Peyer's patch (tissue), 4 donors: Measurements from ENCODE around the gene ADRA2C. TPM values are rescaled to one million over a fixed set of nuclear protein-coding genes. Genes with fewer than 3 reads are reported as not detected.

Experiments used
- DNase-seq, 3 donors: peaks; one replicate each; pipeline ENCODE4 v3.0.0-alpha.2; 2017 to 2019
- H3K27ac ChIP-seq, 4 donors: fragments of 200-600 bp; sonication (generic); one replicate each; pipeline ENCODE4 v1.5.1; 2016 to 2019
- H3K27me3 ChIP-seq, 2 donors: fragments of 200-600 bp; sonication (generic); one replicate each; pipeline ENCODE4 v1.5.1; 2019
- H3K36me3 ChIP-seq, 3 donors: fragments of 200-600 bp; sonication (generic); one replicate each; pipeline ENCODE4 v1.5.1; 2016 to 2019
- H3K4me1 ChIP-seq, 4 donors: fragments of 200-600 bp; sonication (generic); one replicate each; pipeline ENCODE4 v1.5.1; 2016 to 2019
- H3K4me3 ChIP-seq, 4 donors: fragments of 200-600 bp; sonication (generic); 1 replicate in 3 of 4; 2 replicates in 1 of 4; pipeline ENCODE4 v1.5.1; 2016 to 2019; ENCODE audit warnings: mild to moderate bottlenecking in 1 of 4
- H3K9me3 ChIP-seq, 4 donors: fragments of 200-600 bp; sonication (generic); one replicate each; pipeline ENCODE4 v1.5.1; 2016 to 2019; ENCODE audit warnings: mild to moderate bottlenecking in 1 of 4
- POLR2A ChIP-seq, 2 donors: fragments of 450-650 bp; IDR thresholded peaks; one replicate each; pipeline ENCODE4 v1.5.1; 2017; ENCODE audit warnings: antibody characterized with exemption in 2 of 2, mild to moderate bottlenecking in 2 of 2, moderate library complexity in 2 of 2
- total RNA-seq, 4 donors: library from RNA; depleted of rRNA; stranded (reverse); fragments of >200 nt; gene quantifications; one replicate each; pipeline ENCODE4 v1.1.0, GENCODE V29; 2016
- TF ChIP-seq, protein P1 (sequence below), 6 experiments: fragments of 450-650 bp in 4 of 6; fragments of 200-600 bp in 2 of 6; sonication (generic) in 1 of 6; IDR thresholded peaks; one replicate each; pipeline ENCODE4 v1.5.1; 2017 to 2019; ENCODE audit warnings: antibody characterized with exemption in 6 of 6, mild to moderate bottlenecking in 3 of 6, moderate library complexity in 1 of 6

The ADRA2C gene
- total RNA-seq, 4 donors from 2014 or later: 0.76 to 5.0 (median 2.9) TPM

- no peaks in the 10 kb centered on the region for H3K36me3 ChIP-seq
- no peak for DNase-seq
- H3K4me3 ChIP-seq: no peak overlapping the region
- TF ChIP-seq, protein P1, sequence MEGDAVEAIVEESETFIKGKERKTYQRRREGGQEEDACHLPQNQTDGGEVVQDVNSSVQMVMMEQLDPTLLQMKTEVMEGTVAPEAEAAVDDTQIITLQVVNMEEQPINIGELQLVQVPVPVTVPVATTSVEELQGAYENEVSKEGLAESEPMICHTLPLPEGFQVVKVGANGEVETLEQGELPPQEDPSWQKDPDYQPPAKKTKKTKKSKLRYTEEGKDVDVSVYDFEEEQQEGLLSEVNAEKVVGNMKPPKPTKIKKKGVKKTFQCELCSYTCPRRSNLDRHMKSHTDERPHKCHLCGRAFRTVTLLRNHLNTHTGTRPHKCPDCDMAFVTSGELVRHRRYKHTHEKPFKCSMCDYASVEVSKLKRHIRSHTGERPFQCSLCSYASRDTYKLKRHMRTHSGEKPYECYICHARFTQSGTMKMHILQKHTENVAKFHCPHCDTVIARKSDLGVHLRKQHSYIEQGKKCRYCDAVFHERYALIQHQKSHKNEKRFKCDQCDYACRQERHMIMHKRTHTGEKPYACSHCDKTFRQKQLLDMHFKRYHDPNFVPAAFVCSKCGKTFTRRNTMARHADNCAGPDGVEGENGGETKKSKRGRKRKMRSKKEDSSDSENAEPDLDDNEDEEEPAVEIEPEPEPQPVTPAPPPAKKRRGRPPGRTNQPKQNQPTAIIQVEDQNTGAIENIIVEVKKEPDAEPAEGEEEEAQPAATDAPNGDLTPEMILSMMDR (IDR thresholded peaks at IDR 0.05): no peak
- TF ChIP-seq POLR2A (IDR thresholded peaks at IDR 0.05): no peak
- no peak overlapping the region for H3K27ac ChIP-seq
- no peaks in the 10 kb centered on the region for H3K4me1 ChIP-seq
- H3K27me3 ChIP-seq: no peaks in the 10 kb centered on the region
- H3K9me3 ChIP-seq: peaks cover 0 to under 1% (median 0%) of the 10 kb centered on the region in 4 donors
Measured at GRCh38 chr4:3776166-3777032, 10.2 kb downstream of the ADRA2C start.

- no peak for DNase-seq
Measured at GRCh38 chr4:3777033-3777390, 10.8 kb downstream of the ADRA2C start.

DNA sequence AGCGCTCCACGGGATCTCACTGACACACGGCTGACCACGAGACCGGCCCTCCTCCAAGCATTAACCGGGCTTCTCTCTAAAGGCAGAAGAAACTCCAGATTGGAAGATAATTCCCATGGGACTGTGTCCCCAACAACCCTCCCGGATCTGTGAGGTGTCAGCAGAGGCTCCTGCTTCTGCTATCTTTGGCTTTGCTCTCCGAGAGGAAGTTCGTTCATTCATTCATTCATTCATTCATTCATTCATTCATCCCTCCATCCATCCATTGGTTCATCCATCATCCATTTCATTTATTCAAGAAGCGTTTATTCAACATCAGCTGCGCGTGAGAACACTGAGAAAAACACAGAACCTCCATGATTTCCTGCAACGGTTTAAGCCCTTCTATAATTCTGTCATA is 11.5 kb downstream of the ADRA2C start:
- Histone ChIP-seq H3K27me3 (no peaks in the 10 kb centered on the region), H3K4me3 (no peak overlapping the region), H3K36me3 (no peaks in the 10 kb centered on the region), H3K9me3 (peaks cover 0 to 7% (median 0%) of the 10 kb centered on the region in 4 donors), H3K27ac (no peak overlapping the region), H3K4me1 (no peaks in the 10 kb centered on the region)
- TF ChIP-seq, protein P1 (IDR thresholded peaks at IDR 0.05): no peak
- no peak for TF ChIP-seq POLR2A (IDR thresholded peaks at IDR 0.05)
- no peak for DNase-seq

More at GRCh38 chr4:3777033-3777390, 10.8 kb downstream of the ADRA2C start:
- no peak overlapping the region for H3K27ac ChIP-seq
- no peak for TF ChIP-seq POLR2A (IDR thresholded peaks at IDR 0.05)
- TF ChIP-seq, protein P1 (IDR thresholded peaks at IDR 0.05): no peak
- no peaks in the 10 kb centered on the region for H3K27me3 ChIP-seq
- no peaks in the 10 kb centered on the region for H3K4me1 ChIP-seq
- no peaks in the 10 kb centered on the region for H3K36me3 ChIP-seq
- no peak overlapping the region for H3K4me3 ChIP-seq
- H3K9me3 ChIP-seq: peaks cover 0 to 6% (median 0%) of the 10 kb centered on the region in 4 donors

GRCh38 chr4:3779509-3779908 is 13.3 kb downstream of the ADRA2C start:
- no peaks in the 10 kb centered on the region for H3K4me1 ChIP-seq
- no peaks in the 10 kb centered on the region for H3K27me3 ChIP-seq
- no peak for TF ChIP-seq POLR2A (IDR thresholded peaks at IDR 0.05)
- TF ChIP-seq, protein P1 (IDR thresholded peaks at IDR 0.05): no peak
- H3K36me3 ChIP-seq: no peaks in the 10 kb centered on the region
- no peak overlapping the region for H3K4me3 ChIP-seq
- no peak for DNase-seq
- H3K9me3 ChIP-seq: peaks cover 0 to 7% (median 0%) of the 10 kb centered on the region in 4 donors
- no peak overlapping the region for H3K27ac ChIP-seq

- H3K27ac ChIP-seq: no peak overlapping the region
- DNase-seq: no peak
- H3K4me3 ChIP-seq: no peak overlapping the region
- H3K9me3 ChIP-seq: peaks cover 0 to 7% (median 0%) of the 10 kb centered on the region in 4 donors
- TF ChIP-seq, protein P1 (IDR thresholded peaks at IDR 0.05): no peak
- TF ChIP-seq POLR2A (IDR thresholded peaks at IDR 0.05): no peak
- no peaks in the 10 kb centered on the region for H3K27me3 ChIP-seq
- no peaks in the 10 kb centered on the region for H3K4me1 ChIP-seq
- H3K36me3 ChIP-seq: no peaks in the 10 kb centered on the region
Measured at GRCh38 chr4:3780347-3781171, 14.4 kb downstream of the ADRA2C start.
